ENCODE measurements around the gene LRRN4CL.
A peak's percentile ranks its signal among the peaks of the same experiment; 100 is the strongest.

Gene LRRN4CL

DNA sequence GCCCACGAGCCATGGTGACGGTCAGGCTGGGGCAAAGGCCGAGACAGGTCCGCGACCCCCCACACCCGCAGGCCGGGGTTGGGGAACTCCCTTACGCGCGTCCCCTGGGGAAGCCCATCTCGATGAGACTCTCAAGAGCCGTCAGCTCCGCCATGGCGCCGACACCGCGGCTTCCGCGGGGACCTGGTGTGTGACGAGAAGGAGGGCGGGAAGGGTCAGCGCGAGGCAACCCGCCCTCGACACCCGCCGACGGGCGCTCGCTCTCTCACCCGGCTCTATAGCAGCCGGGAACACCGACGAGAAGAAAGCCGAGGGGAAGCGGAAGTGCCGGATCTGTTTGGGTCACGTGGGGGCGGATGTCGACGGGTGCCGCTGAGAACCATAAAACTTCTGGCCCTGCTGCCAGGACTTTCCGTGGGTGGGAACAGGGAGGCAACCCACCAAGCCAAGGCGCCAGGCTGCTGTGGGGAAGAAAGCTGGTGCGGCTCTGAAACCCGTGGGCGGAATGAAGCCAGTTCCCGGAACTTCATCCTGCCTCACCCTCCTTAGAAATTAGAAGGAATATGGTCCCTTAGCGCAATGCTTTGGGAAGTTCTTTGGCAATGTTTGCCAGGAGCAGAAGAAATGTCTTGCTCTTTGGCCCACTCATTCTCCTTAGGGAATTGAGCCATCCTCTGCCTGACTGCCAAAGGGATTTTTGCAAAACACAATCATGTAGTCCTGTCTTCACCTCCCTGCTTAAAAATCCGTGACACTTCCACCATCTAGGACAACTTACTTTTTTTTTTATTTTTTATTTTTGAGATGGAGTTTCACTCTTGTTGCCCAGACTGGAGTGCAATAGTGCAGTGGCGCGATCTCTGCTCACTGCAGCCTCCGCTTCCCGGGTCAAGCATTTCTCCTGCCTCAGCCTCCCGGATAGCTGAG is 10.3 kb downstream of the LRRN4CL start, which contains the start of gene UBXN1:
TSS of gene UBXN1 (minus strand) at position 304 of the 927 bp plus-strand sequence. CDS start at position 154, 150 bp downstream.
- H3K36me3 ChIP-seq (replicated peaks in 1 of 2; ENCODE audit: control insufficient read depth in 2 of 2, insufficient read depth in 2 of 2, low read length in 2 of 2), result peaks cover 12 to 36% of the 10 kb centered on the region in 2 donors
- no CpG with 5 or more reads among the region's 55 CpGs for WGBS, 2 donors (ENCODE audit: extremely low coverage in 2 of 2, insufficient read length in 2 of 2, insufficient replicate concordance in 1 of 2)

DNA sequence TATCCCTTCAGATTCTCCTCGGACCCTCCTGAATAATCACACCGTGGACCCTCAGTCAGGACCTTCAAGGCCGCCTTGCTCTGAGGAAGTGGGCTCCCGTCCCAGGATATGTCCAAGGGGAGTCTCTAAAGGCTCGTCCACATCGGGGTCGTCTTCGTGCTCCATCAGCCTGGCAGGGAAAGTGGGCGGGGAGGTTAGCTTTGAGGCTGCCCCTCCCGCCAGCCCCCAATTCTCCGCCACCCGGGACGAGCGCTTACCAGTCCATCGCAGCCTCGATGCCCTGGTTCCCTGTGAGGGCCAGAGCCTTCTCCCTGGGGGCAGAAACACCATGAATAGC is 10.9 kb downstream of the LRRN4CL start:
- H3K4ac ChIP-seq (ENCODE audit: low read length), result no peak overlapping the region
- peak overlapping the region; percentile 96 for H2BK5ac ChIP-seq (ENCODE audit: low read length)
- H3K9ac ChIP-seq (ENCODE audit: low read depth, low read length, poor library complexity), result peak overlapping the region; percentile 98
- no peaks in the 10 kb centered on the region for H3K9me3 ChIP-seq (replicated peaks in 1 of 2; ENCODE audit: control insufficient read depth in 2 of 2, insufficient read depth in 1 of 2, low read depth in 1 of 2, low read length in 2 of 2)
- no peak overlapping the region for H3K27ac ChIP-seq (replicated peaks; ENCODE audit: low read length)
- H3K23ac ChIP-seq (ENCODE audit: low read depth, low read length, poor library complexity), result peak overlapping the region; percentile 74
- H4K8ac ChIP-seq (ENCODE audit: low read depth, low read length), result no peak overlapping the region
- H3K18ac ChIP-seq (ENCODE audit: low read length), result peak overlapping the region; percentile 66
- no peak overlapping the region for H2BK15ac ChIP-seq (ENCODE audit: low read length)
- peaks cover 4 to 11% of the 10 kb centered on the region in 2 donors for H3K4me1 ChIP-seq (ENCODE audit: control insufficient read depth in 2 of 2, insufficient read depth in 1 of 2, low read depth in 1 of 2, low read length in 2 of 2)
- H3K14ac ChIP-seq (ENCODE audit: low read length), result no peak overlapping the region
- H2AK5ac ChIP-seq (ENCODE audit: low read depth, low read length), result peak overlapping the region; percentile 94
- no CpG with 5 or more reads among the region's 16 CpGs for WGBS, 2 donors (ENCODE audit: extremely low coverage in 2 of 2, insufficient read length in 2 of 2, insufficient replicate concordance in 1 of 2)
- H3K79me1 ChIP-seq (ENCODE audit: low read depth, low read length), result peaks cover 6% of the 10 kb centered on the region
- DNase-seq (ENCODE audit: low spot score), result no peak
- H2BK12ac ChIP-seq (ENCODE audit: low read length), result no peak overlapping the region
- H3K36me3 ChIP-seq (replicated peaks in 1 of 2; ENCODE audit: control insufficient read depth in 2 of 2, insufficient read depth in 2 of 2, low read length in 2 of 2), result peaks cover 15 to 42% of the 10 kb centered on the region in 2 donors
- no peak overlapping the region for H2BK120ac ChIP-seq (ENCODE audit: low read depth, low read length)
- H2AFZ ChIP-seq (ENCODE audit: low read length), result peak overlapping the region; percentile 96
- no peaks in the 10 kb centered on the region for H3K27me3 ChIP-seq (ENCODE audit: control insufficient read depth in 3 of 3, insufficient read depth in 3 of 3, low read depth in 1 of 3, low read length in 3 of 3)
- no peak overlapping the region for H4K91ac ChIP-seq (ENCODE audit: low read depth, low read length, poor library complexity)
- peak overlapping the region; percentile 91 to 95 for H3K4me3 ChIP-seq (ENCODE audit: low read length in 2 of 2)
- H3K4me2 ChIP-seq (ENCODE audit: insufficient read depth, low read length, poor library complexity, severe bottlenecking), result peak overlapping the region; percentile 71

More for the DNA sequence above, 10.3 kb downstream of the LRRN4CL start, which contains the start of gene UBXN1:
- Histone ChIP-seq H2BK120ac (ENCODE audit: low read depth, low read length) (no peak within 1 kb of the TSS), H3K9me3 (replicated peaks in 1 of 2; ENCODE audit: control insufficient read depth in 2 of 2, insufficient read depth in 1 of 2, low read depth in 1 of 2, low read length in 2 of 2) (no peaks in the 10 kb centered on the region), H2AFZ (ENCODE audit: low read length) (peak within 1 kb of the TSS; percentile 96), H3K9ac (ENCODE audit: low read depth, low read length, poor library complexity) (peak within 1 kb of the TSS; percentile 98), H3K23ac (ENCODE audit: low read depth, low read length, poor library complexity) (peak within 1 kb of the TSS; percentile 74), H3K4me3 (ENCODE audit: low read length in 2 of 2) (peak within 1 kb of the TSS; percentile 91 to 95), H2BK5ac (ENCODE audit: low read length) (peak within 1 kb of the TSS; percentile 96), H4K91ac (ENCODE audit: low read depth, low read length, poor library complexity) (no peak within 1 kb of the TSS), H3K14ac (ENCODE audit: low read length) (no peak within 1 kb of the TSS), H3K18ac (ENCODE audit: low read length) (peak within 1 kb of the TSS; percentile 91), H3K4ac (ENCODE audit: low read length) (no peak within 1 kb of the TSS), H3K4me2 (ENCODE audit: insufficient read depth, low read length, poor library complexity, severe bottlenecking) (peak within 1 kb of the TSS; percentile 76), H2BK15ac (ENCODE audit: low read length) (no peak within 1 kb of the TSS), H4K8ac (ENCODE audit: low read depth, low read length) (peak within 1 kb of the TSS; percentile 93), H3K4me1 (ENCODE audit: control insufficient read depth in 2 of 2, insufficient read depth in 1 of 2, low read depth in 1 of 2, low read length in 2 of 2) (peaks cover 4 to 11% of the 10 kb centered on the region in 2 donors), H2BK12ac (ENCODE audit: low read length) (no peak within 1 kb of the TSS), H3K27ac (replicated peaks; ENCODE audit: low read length) (peak within 1 kb of the TSS; percentile 42), H2AK5ac (ENCODE audit: low read depth, low read length) (peak within 1 kb of the TSS; percentile 94), H3K79me1 (ENCODE audit: low read depth, low read length) (peaks cover 6% of the 10 kb centered on the region), H3K27me3 (ENCODE audit: control insufficient read depth in 3 of 3, insufficient read depth in 3 of 3, low read depth in 1 of 3, low read length in 3 of 3) (no peaks in the 10 kb centered on the region)
- DNase-seq (ENCODE audit: low spot score), result peak; percentile 65

DNA sequence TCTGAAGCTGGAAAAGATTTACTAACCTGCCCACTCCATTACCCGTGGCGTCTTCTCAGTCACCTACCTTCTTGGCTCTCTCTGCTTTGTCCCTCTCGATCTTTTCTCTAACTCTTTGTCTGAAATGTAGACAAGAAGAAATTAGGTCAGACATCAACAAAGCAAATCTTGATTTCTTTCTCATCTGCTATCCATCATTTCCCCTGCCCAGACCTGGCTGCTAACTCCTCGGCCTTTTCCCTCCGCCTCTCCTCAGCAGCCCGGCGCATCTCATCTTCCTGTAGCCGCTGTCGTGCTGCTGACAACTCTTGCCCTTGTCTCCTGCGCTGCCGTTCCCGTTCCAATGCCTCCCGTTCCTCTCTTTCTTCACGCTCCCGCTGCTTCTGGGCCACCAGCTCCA is 11.6 kb downstream of the LRRN4CL start:
- Histone ChIP-seq H3K4me1 (ENCODE audit: control insufficient read depth in 2 of 2, insufficient read depth in 1 of 2, low read depth in 1 of 2, low read length in 2 of 2) (peaks cover 4 to 11% of the 10 kb centered on the region in 2 donors), H2BK15ac (ENCODE audit: low read length) (no peak overlapping the region), H3K4me3 (ENCODE audit: low read length in 2 of 2) (peak overlapping the region in 1 of 2 donors; percentile 91), H2BK12ac (ENCODE audit: low read length) (no peak overlapping the region), H2AFZ (ENCODE audit: low read length) (no peak overlapping the region), H4K91ac (ENCODE audit: low read depth, low read length, poor library complexity) (no peak overlapping the region), H3K36me3 (replicated peaks in 1 of 2; ENCODE audit: control insufficient read depth in 2 of 2, insufficient read depth in 2 of 2, low read length in 2 of 2) (peaks cover 18 to 49% of the 10 kb centered on the region in 2 donors), H3K79me1 (ENCODE audit: low read depth, low read length) (peaks cover 6% of the 10 kb centered on the region), H2BK5ac (ENCODE audit: low read length) (no peak overlapping the region), H3K14ac (ENCODE audit: low read length) (no peak overlapping the region), H3K4me2 (ENCODE audit: insufficient read depth, low read length, poor library complexity, severe bottlenecking) (no peak overlapping the region), H3K23ac (ENCODE audit: low read depth, low read length, poor library complexity) (no peak overlapping the region), H3K4ac (ENCODE audit: low read length) (no peak overlapping the region), H3K27me3 (ENCODE audit: control insufficient read depth in 3 of 3, insufficient read depth in 3 of 3, low read depth in 1 of 3, low read length in 3 of 3) (no peaks in the 10 kb centered on the region), H2BK120ac (ENCODE audit: low read depth, low read length) (no peak overlapping the region), H3K27ac (replicated peaks; ENCODE audit: low read length) (no peak overlapping the region), H2AK5ac (ENCODE audit: low read depth, low read length) (no peak overlapping the region), H3K9ac (ENCODE audit: low read depth, low read length, poor library complexity) (no peak overlapping the region), H3K9me3 (replicated peaks in 1 of 2; ENCODE audit: control insufficient read depth in 2 of 2, insufficient read depth in 1 of 2, low read depth in 1 of 2, low read length in 2 of 2) (no peaks in the 10 kb centered on the region), H4K8ac (ENCODE audit: low read depth, low read length) (no peak overlapping the region), H3K18ac (ENCODE audit: low read length) (no peak overlapping the region)
- no CpG with 5 or more reads among the region's 15 CpGs for WGBS, 2 donors (ENCODE audit: extremely low coverage in 2 of 2, insufficient read length in 2 of 2, insufficient replicate concordance in 1 of 2)
- no peak for DNase-seq (ENCODE audit: low spot score)

GRCh38 chr11:62677156-62677555 is 12.2 kb downstream of the LRRN4CL start:
- H3K14ac ChIP-seq (ENCODE audit: low read length), result no peak overlapping the region
- peak overlapping the region in 1 of 2 donors; percentile 91 for H3K4me3 ChIP-seq (ENCODE audit: low read length in 2 of 2)
- H4K8ac ChIP-seq (ENCODE audit: low read depth, low read length), result no peak overlapping the region
- H3K4ac ChIP-seq (ENCODE audit: low read length), result no peak overlapping the region
- H2BK5ac ChIP-seq (ENCODE audit: low read length), result no peak overlapping the region
- peaks cover 4 to 11% of the 10 kb centered on the region in 2 donors for H3K4me1 ChIP-seq (ENCODE audit: control insufficient read depth in 2 of 2, insufficient read depth in 1 of 2, low read depth in 1 of 2, low read length in 2 of 2)
- peaks cover 6% of the 10 kb centered on the region for H3K79me1 ChIP-seq (ENCODE audit: low read depth, low read length)
- H2BK12ac ChIP-seq (ENCODE audit: low read length), result no peak overlapping the region
- peaks cover 18 to 50% of the 10 kb centered on the region in 2 donors for H3K36me3 ChIP-seq (replicated peaks in 1 of 2; ENCODE audit: control insufficient read depth in 2 of 2, insufficient read depth in 2 of 2, low read length in 2 of 2)
- no peak for DNase-seq (ENCODE audit: low spot score)
- H3K23ac ChIP-seq (ENCODE audit: low read depth, low read length, poor library complexity), result no peak overlapping the region
- no peaks in the 10 kb centered on the region for H3K27me3 ChIP-seq (ENCODE audit: control insufficient read depth in 3 of 3, insufficient read depth in 3 of 3, low read depth in 1 of 3, low read length in 3 of 3)
- H4K91ac ChIP-seq (ENCODE audit: low read depth, low read length, poor library complexity), result no peak overlapping the region
- no peak overlapping the region for H3K18ac ChIP-seq (ENCODE audit: low read length)
- H3K9ac ChIP-seq (ENCODE audit: low read depth, low read length, poor library complexity), result no peak overlapping the region
- H3K4me2 ChIP-seq (ENCODE audit: insufficient read depth, low read length, poor library complexity, severe bottlenecking), result no peak overlapping the region
- no peak overlapping the region for H2AK5ac ChIP-seq (ENCODE audit: low read depth, low read length)
- no peak overlapping the region for H2AFZ ChIP-seq (ENCODE audit: low read length)
- no peak overlapping the region for H2BK15ac ChIP-seq (ENCODE audit: low read length)
- no CpG with 5 or more reads among the region's 6 CpGs for WGBS, 2 donors (ENCODE audit: extremely low coverage in 2 of 2, insufficient read length in 2 of 2, insufficient replicate concordance in 1 of 2)
- no peak overlapping the region for H2BK120ac ChIP-seq (ENCODE audit: low read depth, low read length)
- no peak overlapping the region for H3K27ac ChIP-seq (replicated peaks; ENCODE audit: low read length)
- H3K9me3 ChIP-seq (replicated peaks in 1 of 2; ENCODE audit: control insufficient read depth in 2 of 2, insufficient read depth in 1 of 2, low read depth in 1 of 2, low read length in 2 of 2), result no peaks in the 10 kb centered on the region
